ENCODE results near the gene CPXM1. TPM values are rescaled to one million over a fixed set of nuclear protein-coding genes. Genes with fewer than 3 reads are reported as not detected.

Gene CPXM1
- total RNA-seq, 2 donors from 2014 or later, result 80.1 to 106 TPM

- Histone ChIP-seq H3K36me3 (ENCODE audit: control insufficient read depth, insufficient read depth, low read length) (no peaks in the 10 kb centered on the region), H3K4me3 (ENCODE audit: low read length) (no peak overlapping the region), H3K27me3 (ENCODE audit: control insufficient read depth, insufficient read depth, low read length, poor library complexity, severe bottlenecking) (peaks cover 100% of the 10 kb centered on the region), H3K27ac (ENCODE audit: low read depth, low read length) (no peak overlapping the region), H3K4me1 (ENCODE audit: control insufficient read depth, insufficient read depth, low read length) (no peaks in the 10 kb centered on the region), H3K9me3 (ENCODE audit: control insufficient read depth, low read length) (no peaks in the 10 kb centered on the region), H3K9ac (ENCODE audit: extremely low read depth, low read length, poor library complexity, severe bottlenecking) (no peak overlapping the region)
- WGBS, 2 experiments (ENCODE audit: insufficient coverage in 1 of 2, insufficient read length in 1 of 2), result 8 to 13% methylated on average over 23 to 30 of the region's 30 CpGs
- no peaks in the 10 kb centered on the region for H3K36me3 Mint-ChIP-seq (ENCODE audit: low read depth)
- H3K27ac Mint-ChIP-seq, result no peak overlapping the region
- H3K4me3 Mint-ChIP-seq, result peak overlapping the region; percentile 47
- H3K4me1 Mint-ChIP-seq, result peaks cover 13% of the 10 kb centered on the region
- TF ChIP-seq CTCF (conservative IDR thresholded peaks at IDR 0.05), result no peak
- no peak for DNase-seq
- peaks cover 91% of the 10 kb centered on the region for H3K27me3 Mint-ChIP-seq (ENCODE audit: insufficient read depth)
- no peaks in the 10 kb centered on the region for H3K9me3 Mint-ChIP-seq
These were observed 50.4 kb downstream of the CPXM1 start for GRCh38 chr20:2749951-2750490.

- Histone ChIP-seq H3K27me3 (ENCODE audit: control insufficient read depth, insufficient read depth, low read length, poor library complexity, severe bottlenecking) (peaks cover 97% of the 10 kb centered on the region), H3K27ac (ENCODE audit: low read depth, low read length) (no peak overlapping the region), H3K9ac (ENCODE audit: extremely low read depth, low read length, poor library complexity, severe bottlenecking) (no peak overlapping the region), H3K4me3 (ENCODE audit: low read length) (no peak overlapping the region), H3K9me3 (ENCODE audit: control insufficient read depth, low read length) (no peaks in the 10 kb centered on the region), H3K4me1 (ENCODE audit: control insufficient read depth, insufficient read depth, low read length) (no peaks in the 10 kb centered on the region), H3K36me3 (ENCODE audit: control insufficient read depth, insufficient read depth, low read length) (no peaks in the 10 kb centered on the region)
- TF ChIP-seq CTCF (conservative IDR thresholded peaks at IDR 0.05), result no peak
- H3K27ac Mint-ChIP-seq, result no peak overlapping the region
- H3K4me3 Mint-ChIP-seq, result no peak overlapping the region
- H3K36me3 Mint-ChIP-seq (ENCODE audit: low read depth), result no peaks in the 10 kb centered on the region
- no peaks in the 10 kb centered on the region for H3K9me3 Mint-ChIP-seq
- H3K27me3 Mint-ChIP-seq (ENCODE audit: insufficient read depth), result peaks cover 91% of the 10 kb centered on the region
- WGBS, 2 experiments (ENCODE audit: insufficient coverage in 1 of 2, insufficient read length in 1 of 2), result 13 to 30% methylated on average over 2 to 49 of the region's 49 CpGs
- no peak for DNase-seq
- H3K4me1 Mint-ChIP-seq, result peaks cover 13% of the 10 kb centered on the region
These were observed 51.0 kb downstream of the CPXM1 start for GRCh38 chr20:2749343-2749950.

- Histone ChIP-seq H3K27me3 (ENCODE audit: control insufficient read depth, insufficient read depth, low read length, poor library complexity, severe bottlenecking) (peaks cover 94% of the 10 kb centered on the region), H3K9me3 (ENCODE audit: control insufficient read depth, low read length) (no peaks in the 10 kb centered on the region), H3K36me3 (ENCODE audit: control insufficient read depth, insufficient read depth, low read length) (no peaks in the 10 kb centered on the region), H3K27ac (ENCODE audit: low read depth, low read length) (no peak overlapping the region), H3K4me1 (ENCODE audit: control insufficient read depth, insufficient read depth, low read length) (no peaks in the 10 kb centered on the region), H3K4me3 (ENCODE audit: low read length) (no peak overlapping the region), H3K9ac (ENCODE audit: extremely low read depth, low read length, poor library complexity, severe bottlenecking) (no peak overlapping the region)
- H3K4me1 Mint-ChIP-seq, result peaks cover 13% of the 10 kb centered on the region
- H3K27me3 Mint-ChIP-seq (ENCODE audit: insufficient read depth), result peaks cover 89% of the 10 kb centered on the region
- H3K4me3 Mint-ChIP-seq, result no peak overlapping the region
- H3K36me3 Mint-ChIP-seq (ENCODE audit: low read depth), result no peaks in the 10 kb centered on the region
- H3K27ac Mint-ChIP-seq, result no peak overlapping the region
- DNase-seq, result peak; percentile 82
- H3K9me3 Mint-ChIP-seq, result no peaks in the 10 kb centered on the region
- WGBS, 2 experiments (ENCODE audit: insufficient coverage in 1 of 2, insufficient read length in 1 of 2), result 17 to 23% methylated on average over 4 to 10 of the region's 10 CpGs
- TF ChIP-seq CTCF (conservative IDR thresholded peaks at IDR 0.05), result no peak
These were observed 51.7 kb downstream of the CPXM1 start for GRCh38 chr20:2748551-2749342.

Measured in endodermal cell (in vitro differentiated cells).